Stomach (tissue), 4 donors: ENCODE results near the gene GNG2.

Experiments used
- EP300 ChIP-seq: sonication (generic); formaldehyde crosslinking; IDR thresholded peaks from one replicate; pipeline ENCODE4 v1.6.1; 2017; ENCODE audit warnings: antibody characterized with exemption
- POLR2A ChIP-seq, 4 donors: fragments of 450-650 bp; IDR thresholded peaks; one replicate each; pipeline ENCODE4 v1.6.1; 2016; ENCODE audit warnings: antibody characterized with exemption in 4 of 4, control low read depth in 2 of 4, mild to moderate bottlenecking in 1 of 4, moderate library complexity in 1 of 4
- POLR2AphosphoS5 ChIP-seq, 3 donors: sonication (generic); formaldehyde crosslinking; IDR thresholded peaks; one replicate each; pipeline ENCODE4 v1.6.1; 2016; ENCODE audit warnings: antibody characterized with exemption in 3 of 3
- TF ChIP-seq, protein P1 (sequence below), 7 experiments: fragments of 450-650 bp in 4 of 7; fragments of 200-600 bp in 3 of 7; sonication (generic) in 3 of 7; IDR thresholded peaks; one replicate each; pipeline ENCODE4 v1.5.1; 2016 to 2019; ENCODE audit warnings: antibody characterized with exemption in 7 of 7, control low read depth in 2 of 7, mild to moderate bottlenecking in 1 of 7

GRCh38 chr14:52013984-52014600 is 153.7 kb downstream of the GNG2 start:
- TF ChIP-seq, protein P1, sequence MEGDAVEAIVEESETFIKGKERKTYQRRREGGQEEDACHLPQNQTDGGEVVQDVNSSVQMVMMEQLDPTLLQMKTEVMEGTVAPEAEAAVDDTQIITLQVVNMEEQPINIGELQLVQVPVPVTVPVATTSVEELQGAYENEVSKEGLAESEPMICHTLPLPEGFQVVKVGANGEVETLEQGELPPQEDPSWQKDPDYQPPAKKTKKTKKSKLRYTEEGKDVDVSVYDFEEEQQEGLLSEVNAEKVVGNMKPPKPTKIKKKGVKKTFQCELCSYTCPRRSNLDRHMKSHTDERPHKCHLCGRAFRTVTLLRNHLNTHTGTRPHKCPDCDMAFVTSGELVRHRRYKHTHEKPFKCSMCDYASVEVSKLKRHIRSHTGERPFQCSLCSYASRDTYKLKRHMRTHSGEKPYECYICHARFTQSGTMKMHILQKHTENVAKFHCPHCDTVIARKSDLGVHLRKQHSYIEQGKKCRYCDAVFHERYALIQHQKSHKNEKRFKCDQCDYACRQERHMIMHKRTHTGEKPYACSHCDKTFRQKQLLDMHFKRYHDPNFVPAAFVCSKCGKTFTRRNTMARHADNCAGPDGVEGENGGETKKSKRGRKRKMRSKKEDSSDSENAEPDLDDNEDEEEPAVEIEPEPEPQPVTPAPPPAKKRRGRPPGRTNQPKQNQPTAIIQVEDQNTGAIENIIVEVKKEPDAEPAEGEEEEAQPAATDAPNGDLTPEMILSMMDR (IDR thresholded peaks at IDR 0.05): peak in 1 of 7 experiments; percentile 7
- TF ChIP-seq EP300 (no peak), POLR2A (IDR thresholded peaks at IDR 0.05) (no peak), POLR2AphosphoS5 (IDR thresholded peaks at IDR 0.05) (no peak)
